Hepatocyte (in vitro differentiated cells): ENCODE measurements around the gene ANO5. TPM values are rescaled to one million over a fixed set of nuclear protein-coding genes. Genes with fewer than 3 reads are reported as not detected.
A peak's percentile ranks its signal among the peaks of the same experiment; 100 is the strongest.

Source experiments
- DNase-seq: peaks from one replicate; pipeline ENCODE4 v3.0.0-alpha.2; 2016; ENCODE audit warnings: low spot score
- H2AFZ ChIP-seq: fragments of 200-600 bp; sonication (generic); 2 replicates; pipeline ENCODE4 v1.6.0; 2016; ENCODE audit warnings: antibody characterized with exemption, mild to moderate bottlenecking
- H3K27ac ChIP-seq: fragments of 200-600 bp; sonication (generic); 2 replicates; pipeline ENCODE4 v1.5.1; 2016; ENCODE audit warnings: mild to moderate bottlenecking
- H3K27me3 ChIP-seq: fragments of 200-600 bp; sonication (generic); 2 replicates; pipeline ENCODE4 v1.6.1; 2016
- H3K36me3 ChIP-seq: fragments of 200-600 bp; sonication (generic); replicated peaks from 2 replicates; pipeline ENCODE4 v1.5.1; 2016; ENCODE audit warnings: low read depth; ENCODE audit not compliant: insufficient read depth
- H3K4me1 ChIP-seq: fragments of 200-600 bp; sonication (generic); 2 replicates; pipeline ENCODE4 v1.5.1; 2016; ENCODE audit warnings: mild to moderate bottlenecking, moderate library complexity; ENCODE audit not compliant: insufficient read depth
- H3K4me2 ChIP-seq: fragments of 200-600 bp; sonication (generic); 2 replicates; pipeline ENCODE4 v1.6.0; 2016
- H3K4me3 ChIP-seq: fragments of 200-600 bp; sonication (generic); 2 replicates; pipeline ENCODE4 v1.5.1; 2016; ENCODE audit warnings: mild to moderate bottlenecking
- H3K79me2 ChIP-seq: fragments of 200-600 bp; sonication (generic); 2 replicates; pipeline ENCODE4 v1.6.0; 2017; ENCODE audit warnings: mild to moderate bottlenecking
- H3K9me2 ChIP-seq: fragments of 200-600 bp; sonication (generic); replicated peaks from 2 replicates; pipeline ENCODE4 v1.6.0; 2017; ENCODE audit warnings: mild to moderate bottlenecking; ENCODE audit not compliant: insufficient read depth
- H3K9me3 ChIP-seq: fragments of 200-600 bp; sonication (generic); 2 replicates; pipeline ENCODE4 v1.5.1; 2016; ENCODE audit warnings: low read depth, mild to moderate bottlenecking
- H4K20me1 ChIP-seq: fragments of 200-600 bp; sonication (generic); 2 replicates; pipeline ENCODE4 v1.6.0; 2016; ENCODE audit warnings: mild to moderate bottlenecking; ENCODE audit not compliant: insufficient read depth, poor library complexity, severe bottlenecking
- CTCF ChIP-seq: fragments of 200-600 bp; sonication (generic); IDR thresholded peaks from 2 replicates; pipeline ENCODE4 v1.5.1; 2016; ENCODE audit warnings: antibody characterized with exemption, mild to moderate bottlenecking; ENCODE audit not compliant: poor library complexity
- EZH2 ChIP-seq: fragments of 200-600 bp; sonication (generic); IDR thresholded peaks from 2 replicates; pipeline ENCODE4 v1.6.1; 2016; ENCODE audit warnings: antibody characterized with exemption, mild to moderate bottlenecking, borderline replicate concordance
- EZH2phosphoT487 ChIP-seq: fragments of 200-600 bp; sonication (generic); IDR thresholded peaks from one replicate; pipeline ENCODE4 v1.6.1; 2018; ENCODE audit warnings: antibody characterized with exemption, mild to moderate bottlenecking, low read depth, moderate library complexity; ENCODE audit not compliant: unreplicated experiment, severe bottlenecking
- WGBS: methylation state at CpG from one replicate; pipeline ENCODE4 v1.1.6; 2016; ENCODE audit warnings: low lambda C conversion rate; ENCODE audit errors: missing lambda C conversion rate; 5-methylcytosine and 5-hydroxymethylcytosine counted together
- polyA plus RNA-seq: library from polyadenylated mRNA; unstranded; fragments of >200 nt; fragmentation: Nextera tagmentation; extraction: Ambion mirVana; gene quantifications from 2 replicates; pipeline ENCODE4 v1.2.1, GENCODE V29; 2016
- total RNA-seq: library from RNA; depleted of rRNA; stranded (reverse); fragments of >200 nt; gene quantifications from 2 replicates; pipeline ENCODE4 v1.2.3, GENCODE V29; 2014

ANO5 gene, protein sequence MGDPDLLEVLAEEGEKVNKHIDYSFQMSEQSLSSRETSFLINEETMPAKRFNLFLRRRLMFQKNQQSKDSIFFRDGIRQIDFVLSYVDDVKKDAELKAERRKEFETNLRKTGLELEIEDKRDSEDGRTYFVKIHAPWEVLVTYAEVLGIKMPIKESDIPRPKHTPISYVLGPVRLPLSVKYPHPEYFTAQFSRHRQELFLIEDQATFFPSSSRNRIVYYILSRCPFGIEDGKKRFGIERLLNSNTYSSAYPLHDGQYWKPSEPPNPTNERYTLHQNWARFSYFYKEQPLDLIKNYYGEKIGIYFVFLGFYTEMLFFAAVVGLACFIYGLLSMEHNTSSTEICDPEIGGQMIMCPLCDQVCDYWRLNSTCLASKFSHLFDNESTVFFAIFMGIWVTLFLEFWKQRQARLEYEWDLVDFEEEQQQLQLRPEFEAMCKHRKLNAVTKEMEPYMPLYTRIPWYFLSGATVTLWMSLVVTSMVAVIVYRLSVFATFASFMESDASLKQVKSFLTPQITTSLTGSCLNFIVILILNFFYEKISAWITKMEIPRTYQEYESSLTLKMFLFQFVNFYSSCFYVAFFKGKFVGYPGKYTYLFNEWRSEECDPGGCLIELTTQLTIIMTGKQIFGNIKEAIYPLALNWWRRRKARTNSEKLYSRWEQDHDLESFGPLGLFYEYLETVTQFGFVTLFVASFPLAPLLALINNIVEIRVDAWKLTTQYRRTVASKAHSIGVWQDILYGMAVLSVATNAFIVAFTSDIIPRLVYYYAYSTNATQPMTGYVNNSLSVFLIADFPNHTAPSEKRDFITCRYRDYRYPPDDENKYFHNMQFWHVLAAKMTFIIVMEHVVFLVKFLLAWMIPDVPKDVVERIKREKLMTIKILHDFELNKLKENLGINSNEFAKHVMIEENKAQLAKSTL
- total RNA-seq (7.3 and 8.0 TPM in 2 replicates), polyA plus RNA-seq (1.2 and 2.6 TPM in 2 replicates)

DNA sequence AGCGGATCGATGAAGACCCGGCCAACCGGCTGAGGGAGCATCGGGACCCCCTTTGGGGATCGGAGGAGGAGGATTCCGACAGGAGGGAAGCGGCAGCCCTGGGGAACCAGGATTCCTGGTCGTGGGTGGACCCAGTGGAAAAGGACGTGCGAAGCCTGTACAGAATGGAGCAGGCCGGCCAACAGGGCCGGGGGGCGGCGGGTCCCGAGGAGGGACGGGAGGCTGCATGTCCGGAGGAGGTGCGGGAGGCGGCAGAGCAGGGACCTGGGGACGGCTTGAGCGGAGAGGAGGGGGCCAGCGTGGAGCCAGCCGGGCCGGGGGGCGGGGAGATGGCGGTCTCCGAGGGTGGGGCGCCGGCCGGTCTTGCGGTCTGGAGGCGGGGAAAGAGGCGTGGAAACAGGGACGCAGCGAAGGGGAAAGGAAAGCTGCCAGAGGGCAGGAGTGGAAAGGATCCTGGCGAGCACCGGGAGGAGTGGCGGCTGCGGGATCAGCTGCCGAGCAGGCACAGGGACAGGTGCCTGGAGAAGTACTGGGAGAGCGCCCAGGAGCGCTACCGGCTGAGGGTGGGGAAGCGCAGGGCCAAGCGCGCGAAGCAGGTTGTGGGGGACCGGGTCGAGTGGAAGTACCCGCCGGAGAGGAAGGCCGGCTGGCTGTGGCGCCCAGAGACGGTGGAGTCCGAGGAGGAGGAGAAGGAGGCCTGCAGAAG is at the start of gene ANO5:
Gene ANO5 (plus strand): TSS at position 444 of the 706 bp plus-strand sequence. CDS start 408 bp downstream, outside the sequence.
- H3K36me3 ChIP-seq = no peaks in the 10 kb centered on the region
- peak within 1 kb of the TSS; percentile 81 for H3K27ac ChIP-seq
- WGBS = 1% methylated on average over 31 of the region's 56 CpGs

GRCh38 chr11:22151649-22152197 is 41.2 kb upstream of the ANO5 start:
- no peak for DNase-seq
- Histone ChIP-seq H3K79me2 (no peaks in the 10 kb centered on the region), H3K4me3 (no peak overlapping the region), H3K27ac (no peak overlapping the region), H3K4me1 (no peaks in the 10 kb centered on the region), H3K4me2 (no peak overlapping the region), H3K9me2 (no peaks in the 10 kb centered on the region), H4K20me1 (no peaks in the 10 kb centered on the region), H2AFZ (no peak overlapping the region), H3K36me3 (no peaks in the 10 kb centered on the region), H3K9me3 (no peaks in the 10 kb centered on the region), H3K27me3 (peaks cover 3% of the 10 kb centered on the region)
- TF ChIP-seq CTCF (no peak), EZH2phosphoT487 (no peak)
- WGBS = 92% methylated on average over 4 of the region's 4 CpGs

More for the DNA sequence above, at the start of gene ANO5:
- Histone ChIP-seq H3K79me2 (no peaks in the 10 kb centered on the region), H3K9me3 (no peaks in the 10 kb centered on the region), H3K4me2 (peak within 1 kb of the TSS; percentile 96), H3K4me1 (no peaks in the 10 kb centered on the region), H2AFZ (peak within 1 kb of the TSS; percentile 99), H3K4me3 (peak within 1 kb of the TSS; percentile 91), H4K20me1 (no peaks in the 10 kb centered on the region), H3K27me3 (no peaks in the 10 kb centered on the region), H3K9me2 (no peaks in the 10 kb centered on the region)
- TF ChIP-seq EZH2phosphoT487 = no peak
- TF ChIP-seq EZH2 = no peak
- TF ChIP-seq CTCF = no peak
- peak; percentile 78 for DNase-seq

- no peaks in the 10 kb centered on the region for H3K9me3 ChIP-seq
- DNase-seq = no peak
- H3K4me2 ChIP-seq = no peak overlapping the region
- no peak overlapping the region for H3K4me3 ChIP-seq
- no peaks in the 10 kb centered on the region for H3K4me1 ChIP-seq
- H3K27me3 ChIP-seq = peaks cover 3% of the 10 kb centered on the region
- TF ChIP-seq EZH2phosphoT487 (no peak), EZH2 (no peak), CTCF (no peak)
- H4K20me1 ChIP-seq = no peaks in the 10 kb centered on the region
- H3K36me3 ChIP-seq = no peaks in the 10 kb centered on the region
- H3K9me2 ChIP-seq = no peaks in the 10 kb centered on the region
- H3K27ac ChIP-seq = no peak overlapping the region
- H3K79me2 ChIP-seq = no peaks in the 10 kb centered on the region
- H2AFZ ChIP-seq = no peak overlapping the region
- 67% methylated on average over 2 of the region's 2 CpGs for whole genome bisulfite sequencing
These were observed 35.4 kb upstream of the ANO5 start for GRCh38 chr11:22157531-22157930.
